Measurements from ENCODE around the gene GALNT1. TPM values are rescaled to one million over a fixed set of nuclear protein-coding genes. Genes with fewer than 3 reads are reported as not detected.

Gene GALNT1
- total and polyA plus RNA-seq, 7 donors = 23.7 to 70.3 (median 52.3) TPM

- intact Hi-C loops (cut with DNase I) = no loop called here
- peaks cover 0 to 75% of the 10 kb centered on the region in 2 donors for H3K36me3 ChIP-seq (ENCODE audit: insufficient read depth in 1 of 2, low read depth in 1 of 2)
Measured at GRCh38 chr18:35688757-35689156, 107.2 kb downstream of the GALNT1 start.

GRCh38 chr18:35689728-35690127, 108.2 kb downstream of the GALNT1 start:
- Histone ChIP-seq H3K9me3 (no peaks in the 10 kb centered on the region), H3K27me3 (ENCODE audit: insufficient read depth in 3 of 3, low read length in 2 of 3) (no peaks in the 10 kb centered on the region), H3K36me3 (ENCODE audit: insufficient read depth in 1 of 2, low read depth in 1 of 2) (peaks cover 0 to 70% of the 10 kb centered on the region in 2 donors), H3K4me3 (no peak overlapping the region), H3K4me1 (no peaks in the 10 kb centered on the region), H3K27ac (no peak overlapping the region)
- no peak for TF ChIP-seq CTCF (IDR thresholded peaks at IDR 0.05)
- no peak for ATAC-seq
- DNase-seq = no peak
- intact Hi-C loops (cut with DNase I) = loop anchor here in 1 of 2 donors (10.0 kb wide), 1 partner anchor 105 kb away; the partner anchor contains the start of gene GALNT1
- WGBS, 3 donors = 65 to 82% (median 81%) methylated on average over 5 of the region's 5 CpGs

More at GRCh38 chr18:35688757-35689156, 107.2 kb downstream of the GALNT1 start:
- Histone ChIP-seq H3K4me1 (no peaks in the 10 kb centered on the region), H3K27me3 (ENCODE audit: insufficient read depth in 3 of 3, low read length in 2 of 3) (no peaks in the 10 kb centered on the region), H3K9me3 (no peaks in the 10 kb centered on the region), H3K27ac (no peak overlapping the region), H3K4me3 (no peak overlapping the region)
- ATAC-seq = peak in 1 of 4 donors; percentile 47
- WGBS, 3 donors = 86 to 100% (median 93%) methylated on average over 1 of the region's 1 CpG
- no peak for TF ChIP-seq CTCF (IDR thresholded peaks at IDR 0.05)
- no peak for DNase-seq

GRCh38 chr18:35691625-35692024, 110.1 kb downstream of the GALNT1 start:
- H3K4me3 ChIP-seq = no peak overlapping the region
- H3K27ac ChIP-seq = no peak overlapping the region
- DNase-seq (no peak), ATAC-seq (no peak)
- peaks cover 0 to 57% of the 10 kb centered on the region in 2 donors for H3K36me3 ChIP-seq (ENCODE audit: insufficient read depth in 1 of 2, low read depth in 1 of 2)
- 92 to 95% (median 94%) methylated on average over 4 of the region's 4 CpGs for WGBS, 3 donors
- no peak for TF ChIP-seq CTCF (IDR thresholded peaks at IDR 0.05)
- H3K9me3 ChIP-seq = no peaks in the 10 kb centered on the region
- intact Hi-C loops (cut with DNase I) = loop anchor here in 1 of 2 donors (10.0 kb wide), 1 partner anchor 107 kb away; the partner anchor contains the start of gene GALNT1
- peaks cover 5% of the 10 kb centered on the region for H3K4me1 ChIP-seq
- no peaks in the 10 kb centered on the region for H3K27me3 ChIP-seq (ENCODE audit: insufficient read depth in 3 of 3, low read length in 2 of 3)

- H3K27me3 ChIP-seq (ENCODE audit: insufficient read depth in 3 of 3, low read length in 2 of 3) = no peaks in the 10 kb centered on the region
- peaks cover 5% of the 10 kb centered on the region for H3K4me1 ChIP-seq
- WGBS, 3 donors = 96 to 98% (median 97%) methylated on average over 3 of the region's 3 CpGs
- no peak for TF ChIP-seq CTCF (IDR thresholded peaks at IDR 0.05)
- H3K27ac ChIP-seq = no peak overlapping the region
- DNase-seq (no peak), ATAC-seq (no peak)
- H3K36me3 ChIP-seq (ENCODE audit: insufficient read depth in 1 of 2, low read depth in 1 of 2) = peaks cover 0 to 45% of the 10 kb centered on the region in 2 donors
- H3K9me3 ChIP-seq = no peaks in the 10 kb centered on the region
- no peak overlapping the region for H3K4me3 ChIP-seq
- intact Hi-C loops (cut with DNase I) = loop anchor here (1.0 to 10.0 kb wide), 2 partner anchors 12 to 108 kb away; partner anchors contain the start of gene GALNT1 (in 1 of the 2)
Measured at GRCh38 chr18:35692866-35693265, 111.3 kb downstream of the GALNT1 start.

- WGBS, 3 donors = 86 to 91% (median 89%) methylated on average over 4 of the region's 4 CpGs
- no peak for DNase-seq
- no peak for ATAC-seq
- Histone ChIP-seq H3K9me3 (no peaks in the 10 kb centered on the region), H3K27me3 (ENCODE audit: insufficient read depth in 3 of 3, low read length in 2 of 3) (no peaks in the 10 kb centered on the region), H3K27ac (no peak overlapping the region), H3K4me3 (no peak overlapping the region), H3K4me1 (peaks cover 5% of the 10 kb centered on the region), H3K36me3 (ENCODE audit: insufficient read depth in 1 of 2, low read depth in 1 of 2) (peaks cover 0 to 44% of the 10 kb centered on the region in 2 donors)
- intact Hi-C loops (cut with DNase I) = loop anchor here (1.0 to 10.0 kb wide), 2 partner anchors 13 to 109 kb away; partner anchors contain the start of gene GALNT1 (in 1 of the 2)
- TF ChIP-seq CTCF (IDR thresholded peaks at IDR 0.05) = no peak
Measured at GRCh38 chr18:35693829-35694228, 112.3 kb downstream of the GALNT1 start.

Measured in psoas muscle (tissue), 8 donors.